HAP-1 (cell line): ENCODE measurements around the gene PRPSAP1.

Source experiments
- DNase-seq, 2 experiments: peaks; one replicate each; pipeline ENCODE4 v3.0.0-alpha.2; 2016 to 2020; ENCODE audit warnings: low spot score in 2 of 2
- H3K27me3 ChIP-seq: fragments of 250-450 bp; sonication (Bioruptor Pico); 2 replicates; pipeline ENCODE4 v1.5.1; 2020; ENCODE audit warnings: low read depth, mild to moderate bottlenecking, moderate library complexity
- H3K36me3 ChIP-seq: fragments of 250-450 bp; sonication (Bioruptor Pico); replicated peaks from 2 replicates; pipeline ENCODE4 v1.5.1; 2020; ENCODE audit warnings: mild to moderate bottlenecking
- H3K4me1 ChIP-seq: fragments of 250-450 bp; sonication (Bioruptor Pico); 2 replicates; pipeline ENCODE4 v1.5.1; 2020; ENCODE audit warnings: mild to moderate bottlenecking
- H3K4me3 ChIP-seq: fragments of 250-450 bp; sonication (Bioruptor Pico); 2 replicates; pipeline ENCODE4 v1.5.1; 2020; ENCODE audit warnings: mild to moderate bottlenecking, moderate library complexity
- H3K9me3 ChIP-seq: fragments of 250-450 bp; sonication (Bioruptor Pico); 2 replicates; pipeline ENCODE4 v1.5.1; 2020; ENCODE audit warnings: mild to moderate bottlenecking, moderate library complexity
- in situ Hi-C: fragments of 300-500 bp; cut with MboI; formaldehyde crosslinking; loops from 3 replicates; pipeline ENCODE4 v1.14.3; 2020; ENCODE audit warnings: low sequenced_read_pairs, inconsistent platforms, mixed read lengths

PRPSAP1 gene

GRCh38 chr17:76336756-76337412 is 16.8 kb downstream of the PRPSAP1 start:
- no peak for DNase-seq
- Histone ChIP-seq H3K36me3 (peaks cover 5% of the 10 kb centered on the region), H3K4me1 (no peaks in the 10 kb centered on the region), H3K27me3 (no peaks in the 10 kb centered on the region), H3K9me3 (no peaks in the 10 kb centered on the region), H3K4me3 (no peak overlapping the region)
- in situ Hi-C loops, result no loop called here

GRCh38 chr17:76335716-76336381 is 17.9 kb downstream of the PRPSAP1 start:
- Histone ChIP-seq H3K36me3 (peaks cover 7% of the 10 kb centered on the region), H3K4me3 (no peak overlapping the region), H3K27me3 (no peaks in the 10 kb centered on the region), H3K4me1 (no peaks in the 10 kb centered on the region), H3K9me3 (no peaks in the 10 kb centered on the region)
- in situ Hi-C loops, result no loop called here
- DNase-seq, result no peak

DNA sequence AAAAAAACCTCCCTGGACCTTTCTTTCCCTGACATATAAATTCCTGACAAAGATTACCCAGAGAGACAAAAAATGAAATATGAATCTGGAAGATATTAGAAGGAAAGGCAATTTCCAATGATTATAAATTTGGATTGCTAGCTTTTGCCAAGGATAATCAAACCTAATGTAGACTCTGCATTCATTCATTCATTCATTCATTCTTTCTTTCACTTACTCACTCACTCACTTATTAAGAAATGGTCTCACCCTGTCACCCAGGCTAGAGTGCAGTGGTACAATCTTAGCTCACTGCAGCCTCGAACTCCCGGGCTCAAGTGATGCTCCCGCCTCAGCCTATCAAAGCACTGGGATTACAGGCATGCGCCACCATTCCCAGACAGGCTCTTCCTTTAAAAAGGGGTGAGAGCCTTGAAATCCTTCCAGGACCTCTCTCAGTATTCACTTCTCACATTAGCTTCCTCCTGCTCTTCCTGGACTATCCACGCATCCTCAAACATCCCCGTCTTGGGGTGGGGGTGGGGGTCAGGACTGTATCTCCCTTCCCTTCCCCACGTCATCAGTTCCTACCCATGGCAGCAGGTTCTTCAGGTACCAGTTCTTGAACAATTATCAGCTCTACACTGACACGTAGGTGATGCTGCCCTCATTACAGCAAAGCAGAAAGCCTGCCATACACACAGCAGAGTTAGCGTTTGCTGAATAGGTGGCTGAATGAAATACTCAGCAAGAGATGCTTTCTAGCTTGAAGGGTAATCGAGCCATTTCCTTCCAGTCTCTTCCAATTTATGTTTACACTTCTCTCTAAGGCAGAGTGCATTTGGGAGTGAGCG is 19.8 kb downstream of the PRPSAP1 start:
- Histone ChIP-seq H3K27me3 (no peaks in the 10 kb centered on the region), H3K4me1 (no peaks in the 10 kb centered on the region), H3K9me3 (no peaks in the 10 kb centered on the region), H3K4me3 (no peak overlapping the region), H3K36me3 (peaks cover 23% of the 10 kb centered on the region)
- DNase-seq, result no peak
- in situ Hi-C loops, result no loop called here

DNA sequence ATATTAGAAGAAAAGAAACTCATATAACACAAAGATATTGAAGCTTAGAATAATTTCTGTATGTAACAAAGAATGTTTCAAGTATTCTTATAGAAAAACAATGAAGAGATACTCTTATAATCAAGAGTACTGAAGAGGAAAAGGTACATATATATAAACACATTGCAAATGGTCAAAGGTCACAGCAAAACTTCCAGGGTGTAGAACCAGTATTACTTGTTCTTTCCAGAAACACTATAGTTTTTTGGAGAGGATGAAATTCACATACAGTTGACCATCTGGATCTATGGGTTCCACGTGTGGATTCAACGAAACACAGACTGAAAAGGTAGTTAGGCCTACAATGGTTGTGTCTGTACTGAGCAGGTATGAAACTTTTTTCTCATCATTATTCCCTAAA is 22.6 kb downstream of the PRPSAP1 start:
- peaks cover 32% of the 10 kb centered on the region for H3K36me3 ChIP-seq
- no peak overlapping the region for H3K4me3 ChIP-seq
- in situ Hi-C loops, result no loop called here
- DNase-seq, result no peak
- no peaks in the 10 kb centered on the region for H3K4me1 ChIP-seq
- no peaks in the 10 kb centered on the region for H3K9me3 ChIP-seq
- H3K27me3 ChIP-seq, result no peaks in the 10 kb centered on the region

GRCh38 chr17:76329664-76330063 is 24.1 kb downstream of the PRPSAP1 start:
- DNase-seq, result no peak

DNA sequence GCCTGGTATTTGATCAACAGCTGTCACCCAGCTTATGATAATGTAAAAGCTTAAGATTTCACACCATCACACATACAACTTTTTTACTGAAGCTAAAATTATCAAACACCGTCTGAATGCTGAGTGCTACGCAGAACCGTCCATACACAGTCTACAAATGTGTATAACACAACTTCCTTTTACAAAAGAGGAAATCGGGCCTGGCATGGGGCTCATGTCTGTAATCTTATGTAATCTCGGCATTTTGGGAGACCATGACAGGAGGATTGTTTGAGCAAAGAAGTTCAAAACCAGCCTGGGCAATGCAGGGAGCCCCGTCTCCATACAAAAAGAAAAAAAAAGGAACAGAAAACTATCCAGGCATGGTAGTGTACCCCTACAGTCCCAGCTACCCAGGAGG is 26.0 kb downstream of the PRPSAP1 start:
- no peaks in the 10 kb centered on the region for H3K27me3 ChIP-seq
- no peak for DNase-seq
- no peaks in the 10 kb centered on the region for H3K9me3 ChIP-seq
- in situ Hi-C loops, result no loop called here
- no peak overlapping the region for H3K4me3 ChIP-seq
- H3K4me1 ChIP-seq, result no peaks in the 10 kb centered on the region
- H3K36me3 ChIP-seq, result peaks cover 37% of the 10 kb centered on the region

More at GRCh38 chr17:76329664-76330063, 24.1 kb downstream of the PRPSAP1 start:
- Histone ChIP-seq H3K4me1 (no peaks in the 10 kb centered on the region), H3K9me3 (no peaks in the 10 kb centered on the region), H3K27me3 (no peaks in the 10 kb centered on the region), H3K36me3 (peaks cover 32% of the 10 kb centered on the region), H3K4me3 (no peak overlapping the region)
- in situ Hi-C loops, result no loop called here

DNA sequence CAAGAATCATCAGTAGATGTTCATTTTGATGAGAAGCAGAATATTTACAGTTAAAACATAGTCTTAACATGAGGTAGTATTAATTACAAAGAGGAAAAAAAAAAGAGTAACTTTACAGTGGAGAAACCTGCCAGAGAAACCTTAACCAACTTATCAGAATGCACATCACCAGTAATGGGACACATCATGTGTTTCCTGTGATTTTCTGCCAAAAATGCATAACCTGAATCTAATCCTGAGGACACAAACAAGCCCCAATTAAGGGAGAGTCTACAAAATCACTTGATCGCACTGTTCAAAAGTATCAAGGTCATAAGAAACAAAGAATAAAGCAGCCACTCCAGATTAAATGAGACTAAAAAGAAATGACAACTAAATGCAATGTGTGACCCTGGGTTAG is 27.4 kb downstream of the PRPSAP1 start:
- no peaks in the 10 kb centered on the region for H3K4me1 ChIP-seq
- no peak for DNase-seq
- in situ Hi-C loops, result no loop called here

DNA sequence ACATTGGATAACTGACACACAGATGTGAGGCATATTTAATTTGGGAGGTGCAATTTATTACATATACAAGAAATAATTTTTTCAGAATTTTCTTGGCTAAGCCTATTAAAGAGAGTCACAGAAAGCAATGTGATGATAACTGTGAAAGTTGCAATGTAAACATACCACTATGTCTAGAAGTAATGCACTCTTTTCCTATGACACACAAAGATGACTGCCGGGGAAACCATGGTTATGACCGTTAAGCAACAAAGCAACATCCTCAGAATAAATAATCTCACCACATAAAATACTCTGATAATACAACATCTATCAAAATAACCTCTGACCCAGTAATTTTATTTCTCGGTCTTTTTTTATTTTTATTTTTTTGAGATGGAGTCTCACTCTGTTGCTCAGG is 35.1 kb downstream of the PRPSAP1 start:
- Histone ChIP-seq H3K4me3 (no peak overlapping the region), H3K27me3 (no peaks in the 10 kb centered on the region), H3K4me1 (peaks cover 6% of the 10 kb centered on the region), H3K9me3 (no peaks in the 10 kb centered on the region), H3K36me3 (peaks cover 15% of the 10 kb centered on the region)
- no peak for DNase-seq
- in situ Hi-C loops, result no loop called here

More for the DNA sequence above, 27.4 kb downstream of the PRPSAP1 start:
- Histone ChIP-seq H3K9me3 (no peaks in the 10 kb centered on the region), H3K27me3 (no peaks in the 10 kb centered on the region), H3K36me3 (peaks cover 37% of the 10 kb centered on the region), H3K4me3 (no peak overlapping the region)

DNA sequence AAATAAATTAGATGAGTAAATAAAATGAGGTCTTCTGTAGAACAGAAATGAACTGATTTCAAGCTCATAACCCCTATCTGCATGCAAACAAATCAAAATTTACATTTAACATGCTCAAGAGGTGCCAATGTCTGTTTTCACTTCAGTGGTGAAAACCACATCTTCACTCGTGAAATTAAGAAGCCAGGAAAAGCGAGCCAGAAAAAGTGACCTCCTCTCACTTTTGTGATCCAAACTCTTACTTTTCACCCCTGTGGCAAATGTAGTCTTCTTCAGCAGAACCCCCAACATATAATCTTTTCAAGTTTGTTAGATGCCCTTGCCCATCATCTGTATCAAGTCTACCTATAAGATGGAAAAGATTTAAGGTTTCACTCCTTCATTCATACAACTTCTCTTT is 36.2 kb downstream of the PRPSAP1 start:
- no peak overlapping the region for H3K4me3 ChIP-seq
- no peaks in the 10 kb centered on the region for H3K9me3 ChIP-seq
- in situ Hi-C loops, result no loop called here
- DNase-seq, result no peak
- no peaks in the 10 kb centered on the region for H3K27me3 ChIP-seq
- peaks cover 6% of the 10 kb centered on the region for H3K4me1 ChIP-seq
- peaks cover 19% of the 10 kb centered on the region for H3K36me3 ChIP-seq

- Histone ChIP-seq H3K36me3 (peaks cover 32% of the 10 kb centered on the region), H3K9me3 (no peaks in the 10 kb centered on the region), H3K27me3 (no peaks in the 10 kb centered on the region), H3K4me3 (no peak overlapping the region), H3K4me1 (peaks cover 6% of the 10 kb centered on the region)
- no peak for DNase-seq
- in situ Hi-C loops, result no loop called here
These were observed 39.1 kb downstream of the PRPSAP1 start for GRCh38 chr17:76314392-76315227.

GRCh38 chr17:76312735-76313134 is 41.0 kb downstream of the PRPSAP1 start:
- no peak for DNase-seq
- Histone ChIP-seq H3K27me3 (no peaks in the 10 kb centered on the region), H3K9me3 (no peaks in the 10 kb centered on the region), H3K4me3 (no peak overlapping the region), H3K36me3 (peaks cover 35% of the 10 kb centered on the region), H3K4me1 (peaks cover 6% of the 10 kb centered on the region)
- in situ Hi-C loops, result no loop called here

DNA sequence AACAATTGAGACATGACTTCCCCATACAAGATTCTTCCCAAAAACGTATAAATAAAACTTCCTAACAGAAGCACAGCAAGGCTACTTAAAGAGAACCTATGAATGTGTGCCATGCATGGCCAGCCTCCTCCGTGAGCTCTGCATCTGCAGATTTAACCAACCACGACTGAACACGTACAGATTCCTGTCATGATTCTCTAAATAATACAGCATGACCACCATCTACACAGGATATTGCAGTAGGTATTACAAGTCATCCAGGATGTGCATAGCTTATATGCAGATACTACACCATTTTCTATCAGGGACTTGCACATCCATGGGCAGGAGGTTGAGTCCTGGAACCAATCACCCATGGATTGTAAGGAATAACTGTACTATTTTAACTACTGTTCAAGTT is 44.3 kb downstream of the PRPSAP1 start:
- H3K4me1 ChIP-seq, result no peaks in the 10 kb centered on the region
- H3K27me3 ChIP-seq, result no peaks in the 10 kb centered on the region
- in situ Hi-C loops, result no loop called here
- no peaks in the 10 kb centered on the region for H3K9me3 ChIP-seq
- DNase-seq, result no peak
- H3K4me3 ChIP-seq, result no peak overlapping the region
- peaks cover 31% of the 10 kb centered on the region for H3K36me3 ChIP-seq

- in situ Hi-C loops, result no loop called here
- no peak for DNase-seq
- H3K4me3 ChIP-seq, result no peak within 1 kb of the TSS
- H3K4me1 ChIP-seq, result no peaks in the 10 kb centered on the region
- no peaks in the 10 kb centered on the region for H3K9me3 ChIP-seq
- H3K27me3 ChIP-seq, result no peaks in the 10 kb centered on the region
- peaks cover 21% of the 10 kb centered on the region for H3K36me3 ChIP-seq
These were observed 45.8 kb downstream of the PRPSAP1 start, which contains the start of gene QRICH2 for GRCh38 chr17:76307966-76308338. TSS of gene QRICH2 (minus strand) at chr17:76308276. CDS start at chr17:76307998, 278 bp downstream.
